NT2/D1 (cell line): Measurements from ENCODE around the gene PCSK6.

Source experiments
- DNase-seq: peaks from one replicate; pipeline ENCODE4 v3.0.0-alpha.2; 2011; ENCODE audit warnings: low read depth, low spot score
- H3K27me3 ChIP-seq: 2 replicates; pipeline ENCODE4 v1.6.0; 2011; ENCODE audit warnings: mild to moderate bottlenecking; ENCODE audit not compliant: insufficient read length, insufficient read depth
- H3K36me3 ChIP-seq: 2 replicates; pipeline ENCODE4 v1.6.1; 2011; ENCODE audit warnings: mild to moderate bottlenecking, low read length, mixed read lengths; ENCODE audit not compliant: insufficient read depth, insufficient read length
- H3K4me1 ChIP-seq: 2 replicates; pipeline ENCODE4 v1.5.1; 2011; ENCODE audit not compliant: insufficient read depth, insufficient read length
- H3K4me3 ChIP-seq: 2 replicates; pipeline ENCODE4 v1.5.1; 2011; ENCODE audit warnings: low read depth; ENCODE audit not compliant: insufficient read length
- H3K9ac ChIP-seq: 2 replicates; pipeline ENCODE4 v1.6.0; 2011; ENCODE audit warnings: low read depth; ENCODE audit not compliant: insufficient read length
- H3K9me3 ChIP-seq: 2 replicates; pipeline ENCODE4 v1.5.1; 2011; ENCODE audit warnings: mild to moderate bottlenecking, low read length; ENCODE audit not compliant: insufficient read depth
- SUZ12 ChIP-seq: IDR thresholded peaks from 2 replicates; pipeline ENCODE4 v1.6.1; 2011; ENCODE audit not compliant: insufficient read length, insufficient read depth; ENCODE audit errors: extremely low read depth
- YY1 ChIP-seq: IDR thresholded peaks from 2 replicates; pipeline ENCODE4 v1.6.1; 2011; ENCODE audit not compliant: insufficient read length, insufficient read depth
- ZNF274 ChIP-seq: IDR thresholded peaks from 2 replicates; pipeline ENCODE4 v1.6.1; 2011; ENCODE audit warnings: mild to moderate bottlenecking, low read depth, low read length

Gene PCSK6

GRCh38 chr15:101502572-101503295 lies 13.2 kb upstream of the PCSK6 start:
- H3K9ac ChIP-seq = no peak overlapping the region
- DNase-seq = no peak
- peaks cover 4% of the 10 kb centered on the region for H3K27me3 ChIP-seq
- H3K4me1 ChIP-seq = peaks cover 4% of the 10 kb centered on the region
- H3K36me3 ChIP-seq = no peaks in the 10 kb centered on the region
- TF ChIP-seq ZNF274 (no peak), SUZ12 (no peak), YY1 (no peak)
- H3K4me3 ChIP-seq = no peak overlapping the region
- no peaks in the 10 kb centered on the region for H3K9me3 ChIP-seq

GRCh38 chr15:101501703-101502373 lies 12.3 kb upstream of the PCSK6 start:
- no peaks in the 10 kb centered on the region for H3K9me3 ChIP-seq
- no peak overlapping the region for H3K4me3 ChIP-seq
- no peak for TF ChIP-seq YY1
- TF ChIP-seq ZNF274 = no peak
- no peak for TF ChIP-seq SUZ12
- no peaks in the 10 kb centered on the region for H3K36me3 ChIP-seq
- no peak overlapping the region for H3K9ac ChIP-seq
- H3K27me3 ChIP-seq = peaks cover 4% of the 10 kb centered on the region
- peaks cover 6% of the 10 kb centered on the region for H3K4me1 ChIP-seq
- no peak for DNase-seq

DNA sequence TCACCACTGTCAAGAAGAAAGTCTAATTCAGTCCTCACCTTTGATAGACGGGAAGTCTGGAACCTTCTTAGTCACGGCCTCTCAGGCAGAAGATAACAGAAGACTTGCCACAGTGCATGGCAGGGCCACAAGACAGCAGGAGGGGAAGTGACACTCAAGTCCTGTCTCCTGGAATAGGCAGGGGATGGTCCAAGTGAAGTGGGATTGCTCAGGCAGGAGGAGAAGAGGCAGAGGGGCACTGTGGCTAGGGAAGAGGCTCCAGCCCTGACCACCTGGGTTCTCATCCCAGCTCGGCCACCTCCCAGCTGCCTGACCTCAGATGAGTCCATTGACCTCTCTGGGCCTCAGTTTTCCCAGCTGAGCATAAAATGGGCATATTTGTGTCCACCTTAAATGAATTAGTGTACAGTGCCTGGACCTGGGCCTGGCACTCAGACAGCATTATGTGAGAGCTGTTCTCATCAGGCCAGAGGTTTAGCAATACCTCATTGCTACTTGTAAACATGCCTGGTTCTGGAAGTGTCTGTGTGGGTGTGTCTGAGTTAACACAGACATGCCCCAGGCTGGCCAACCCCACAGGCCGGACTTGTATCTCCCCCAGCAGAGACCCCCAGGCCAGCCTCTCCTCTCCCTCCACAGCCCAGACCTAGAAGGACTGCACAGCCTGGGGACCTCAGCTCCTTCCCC lies 11.5 kb upstream of the PCSK6 start:
- H3K36me3 ChIP-seq = no peaks in the 10 kb centered on the region
- H3K9ac ChIP-seq = no peak overlapping the region
- H3K4me3 ChIP-seq = no peak overlapping the region
- H3K27me3 ChIP-seq = peaks cover 4% of the 10 kb centered on the region
- no peak for DNase-seq
- no peak for TF ChIP-seq SUZ12
- no peak for TF ChIP-seq YY1
- TF ChIP-seq ZNF274 = no peak
- no peaks in the 10 kb centered on the region for H3K9me3 ChIP-seq
- H3K4me1 ChIP-seq = peaks cover 14% of the 10 kb centered on the region

DNA sequence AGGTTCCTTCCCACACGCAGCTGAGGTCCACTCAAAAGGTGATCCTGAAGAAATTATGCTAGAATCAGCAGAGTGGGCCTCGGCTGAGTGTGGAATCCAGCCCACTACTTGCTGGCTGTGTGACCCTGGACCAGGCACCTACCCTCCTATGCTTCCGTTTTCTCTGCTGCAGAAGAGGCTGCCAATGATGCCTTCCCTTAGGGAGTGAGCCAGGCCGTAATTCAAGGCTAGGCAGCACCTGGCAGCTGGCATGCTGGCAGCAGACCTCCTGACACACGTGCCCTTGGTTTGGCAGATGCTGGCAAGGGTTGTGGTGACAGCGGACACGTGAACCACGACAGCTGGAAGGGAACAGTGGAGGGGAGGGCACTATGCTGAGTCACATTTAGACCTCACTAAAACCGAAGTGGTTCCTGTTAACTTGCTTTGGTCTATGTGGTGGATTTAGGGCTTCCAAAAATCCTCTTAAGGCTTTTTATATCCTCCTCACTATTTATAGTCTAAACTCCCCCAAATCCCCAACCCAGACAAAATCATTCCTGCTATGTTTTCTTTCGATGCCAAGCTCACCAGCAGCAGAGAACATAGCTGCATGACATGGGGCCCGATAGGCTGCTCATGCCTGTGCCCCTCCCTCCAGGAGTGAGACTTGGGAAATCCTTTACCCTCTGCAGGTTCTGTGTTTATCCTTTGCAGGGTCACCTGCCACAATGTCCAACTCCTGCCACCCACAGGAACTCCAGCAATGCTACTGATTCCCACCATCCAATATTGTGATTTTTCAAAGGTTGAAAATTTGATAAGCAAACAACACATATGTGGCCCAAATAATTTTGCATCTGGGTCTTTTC lies 10.6 kb upstream of the PCSK6 start:
- no peaks in the 10 kb centered on the region for H3K36me3 ChIP-seq
- no peak for DNase-seq
- TF ChIP-seq SUZ12 (no peak), YY1 (no peak), ZNF274 (no peak)
- H3K9me3 ChIP-seq = no peaks in the 10 kb centered on the region
- H3K27me3 ChIP-seq = peaks cover 4% of the 10 kb centered on the region
- no peak overlapping the region for H3K9ac ChIP-seq
- H3K4me1 ChIP-seq = peaks cover 16% of the 10 kb centered on the region
- no peak overlapping the region for H3K4me3 ChIP-seq

- Histone ChIP-seq H3K9ac (no peak overlapping the region), H3K4me1 (peaks cover 16% of the 10 kb centered on the region), H3K36me3 (no peaks in the 10 kb centered on the region), H3K9me3 (no peaks in the 10 kb centered on the region), H3K27me3 (peaks cover 4% of the 10 kb centered on the region), H3K4me3 (no peak overlapping the region)
- no peak for DNase-seq
- no peak for TF ChIP-seq ZNF274
- no peak for TF ChIP-seq SUZ12
- no peak for TF ChIP-seq YY1
Observed at GRCh38 chr15:101498717-101499480, 9.4 kb upstream of the PCSK6 start.

GRCh38 chr15:101498076-101498716 lies 8.7 kb upstream of the PCSK6 start:
- peaks cover 4% of the 10 kb centered on the region for H3K27me3 ChIP-seq
- H3K9ac ChIP-seq = no peak overlapping the region

More at GRCh38 chr15:101498076-101498716, 8.7 kb upstream of the PCSK6 start:
- TF ChIP-seq YY1 (no peak), ZNF274 (no peak), SUZ12 (no peak)
- peaks cover 16% of the 10 kb centered on the region for H3K4me1 ChIP-seq
- H3K36me3 ChIP-seq = no peaks in the 10 kb centered on the region
- no peak for DNase-seq
- H3K4me3 ChIP-seq = no peak overlapping the region
- H3K9me3 ChIP-seq = no peaks in the 10 kb centered on the region
